ENCODE measurements around the gene COL17A1. TPM values are rescaled to one million over a fixed set of nuclear protein-coding genes. Genes with fewer than 3 reads are reported as not detected.

Gene COL17A1
- total RNA-seq, 3 donors from 2014 or later (not counting 1 experiment from before 2014, with no cell fraction given): not detected

DNA sequence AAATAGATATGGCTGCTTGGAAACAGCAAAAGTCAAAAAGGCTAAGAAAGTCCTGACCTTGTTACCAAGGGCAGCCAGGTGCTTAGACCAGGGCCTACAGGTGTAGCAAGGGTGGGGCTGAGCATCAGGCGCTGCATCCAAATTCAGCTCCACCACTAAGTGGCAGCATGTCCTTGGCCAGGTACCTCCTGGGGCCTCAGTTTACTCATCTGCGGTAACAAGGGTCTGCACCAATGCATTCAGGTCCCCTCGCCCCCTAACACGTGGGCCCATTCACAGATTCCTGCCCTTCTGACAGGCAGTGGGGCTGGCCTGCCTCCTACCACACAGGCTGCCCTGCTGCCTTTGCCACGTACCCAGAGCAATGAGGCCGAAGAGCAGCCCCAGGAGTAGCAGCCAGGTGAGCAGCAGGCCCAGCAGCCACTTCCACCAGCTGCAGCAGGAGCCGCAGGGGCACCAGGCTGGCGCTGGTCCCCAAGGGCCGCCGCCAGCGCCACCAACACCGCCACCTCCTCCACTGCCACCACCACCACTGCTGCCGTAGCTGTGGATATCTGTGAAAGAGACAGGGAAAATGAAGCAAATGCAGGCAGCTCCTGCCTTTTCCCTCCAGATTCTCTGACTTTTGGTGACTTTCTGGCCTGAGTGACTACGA, 28.9 kb downstream of the COL17A1 start:
- no peak overlapping the region for H3K4me3 Mint-ChIP-seq
- no peak overlapping the region for H3K4me3 ChIP-seq (ENCODE audit: low read length)
- no peaks in the 10 kb centered on the region for H3K9me3 Mint-ChIP-seq
- no peaks in the 10 kb centered on the region for H3K27me3 Mint-ChIP-seq (ENCODE audit: low read depth in 2 of 2)
- intact Hi-C loops (cut with micrococcal nuclease): no loop called here
- WGBS (ENCODE audit: insufficient coverage): 82% methylated on average over 14 of the region's 14 CpGs
- H3K36me3 ChIP-seq (ENCODE audit: control insufficient read depth, insufficient read depth, low read length): no peaks in the 10 kb centered on the region
- DNase-seq: no peak
- H3K9me3 ChIP-seq (ENCODE audit: control insufficient read depth, insufficient read depth, low read length): no peaks in the 10 kb centered on the region
- H3K4me1 ChIP-seq (ENCODE audit: control insufficient read depth, insufficient read depth, low read length): no peaks in the 10 kb centered on the region
- no peaks in the 10 kb centered on the region for H3K36me3 Mint-ChIP-seq
- H3K27me3 ChIP-seq (ENCODE audit: control insufficient read depth, insufficient read depth, low read length): no peaks in the 10 kb centered on the region
- H3K27ac ChIP-seq (ENCODE audit: low read length): no peak overlapping the region
- ATAC-seq: no peak
- TF ChIP-seq, protein P1, sequence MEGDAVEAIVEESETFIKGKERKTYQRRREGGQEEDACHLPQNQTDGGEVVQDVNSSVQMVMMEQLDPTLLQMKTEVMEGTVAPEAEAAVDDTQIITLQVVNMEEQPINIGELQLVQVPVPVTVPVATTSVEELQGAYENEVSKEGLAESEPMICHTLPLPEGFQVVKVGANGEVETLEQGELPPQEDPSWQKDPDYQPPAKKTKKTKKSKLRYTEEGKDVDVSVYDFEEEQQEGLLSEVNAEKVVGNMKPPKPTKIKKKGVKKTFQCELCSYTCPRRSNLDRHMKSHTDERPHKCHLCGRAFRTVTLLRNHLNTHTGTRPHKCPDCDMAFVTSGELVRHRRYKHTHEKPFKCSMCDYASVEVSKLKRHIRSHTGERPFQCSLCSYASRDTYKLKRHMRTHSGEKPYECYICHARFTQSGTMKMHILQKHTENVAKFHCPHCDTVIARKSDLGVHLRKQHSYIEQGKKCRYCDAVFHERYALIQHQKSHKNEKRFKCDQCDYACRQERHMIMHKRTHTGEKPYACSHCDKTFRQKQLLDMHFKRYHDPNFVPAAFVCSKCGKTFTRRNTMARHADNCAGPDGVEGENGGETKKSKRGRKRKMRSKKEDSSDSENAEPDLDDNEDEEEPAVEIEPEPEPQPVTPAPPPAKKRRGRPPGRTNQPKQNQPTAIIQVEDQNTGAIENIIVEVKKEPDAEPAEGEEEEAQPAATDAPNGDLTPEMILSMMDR (IDR thresholded peaks at IDR 0.05): no peak
- H3K4me1 Mint-ChIP-seq: no peaks in the 10 kb centered on the region
- no peak overlapping the region for H3K27ac Mint-ChIP-seq

DNA sequence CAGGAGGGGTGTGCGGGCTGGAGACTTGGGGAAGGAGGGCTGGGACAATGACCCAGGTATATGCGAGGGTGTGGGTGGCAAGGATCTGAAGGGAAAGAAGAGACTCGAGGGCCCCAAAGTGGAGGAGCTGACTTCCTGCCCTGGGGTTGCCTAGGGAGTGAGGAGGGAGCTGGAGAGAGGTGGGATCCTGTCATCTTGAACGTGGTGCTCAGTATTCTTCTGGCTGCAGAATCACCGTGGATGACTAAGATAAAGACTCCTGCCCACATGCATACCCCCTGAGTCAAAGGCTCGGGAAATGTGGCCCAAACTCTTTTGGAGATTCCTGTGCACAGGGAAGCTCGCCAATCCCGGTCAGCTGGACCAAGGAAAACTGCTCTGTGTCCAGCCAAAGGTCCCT, 31.2 kb downstream of the COL17A1 start:
- no peaks in the 10 kb centered on the region for H3K4me1 ChIP-seq (ENCODE audit: control insufficient read depth, insufficient read depth, low read length)
- intact Hi-C loops (cut with micrococcal nuclease): no loop called here
- Mint-ChIP-seq H3K27me3 (ENCODE audit: low read depth in 2 of 2) (no peaks in the 10 kb centered on the region), H3K27ac (no peak overlapping the region), H3K4me1 (no peaks in the 10 kb centered on the region), H3K4me3 (no peak overlapping the region), H3K9me3 (no peaks in the 10 kb centered on the region), H3K36me3 (no peaks in the 10 kb centered on the region)
- DNase-seq: no peak
- ATAC-seq: no peak
- no peak overlapping the region for H3K4me3 ChIP-seq (ENCODE audit: low read length)
- no peak overlapping the region for H3K27ac ChIP-seq (ENCODE audit: low read length)
- no peaks in the 10 kb centered on the region for H3K36me3 ChIP-seq (ENCODE audit: control insufficient read depth, insufficient read depth, low read length)
- no peaks in the 10 kb centered on the region for H3K27me3 ChIP-seq (ENCODE audit: control insufficient read depth, insufficient read depth, low read length)
- WGBS (ENCODE audit: insufficient coverage): 81% methylated on average over 8 of the region's 8 CpGs
- no peaks in the 10 kb centered on the region for H3K9me3 ChIP-seq (ENCODE audit: control insufficient read depth, insufficient read depth, low read length)
- TF ChIP-seq, protein P1 (IDR thresholded peaks at IDR 0.05): no peak

DNA sequence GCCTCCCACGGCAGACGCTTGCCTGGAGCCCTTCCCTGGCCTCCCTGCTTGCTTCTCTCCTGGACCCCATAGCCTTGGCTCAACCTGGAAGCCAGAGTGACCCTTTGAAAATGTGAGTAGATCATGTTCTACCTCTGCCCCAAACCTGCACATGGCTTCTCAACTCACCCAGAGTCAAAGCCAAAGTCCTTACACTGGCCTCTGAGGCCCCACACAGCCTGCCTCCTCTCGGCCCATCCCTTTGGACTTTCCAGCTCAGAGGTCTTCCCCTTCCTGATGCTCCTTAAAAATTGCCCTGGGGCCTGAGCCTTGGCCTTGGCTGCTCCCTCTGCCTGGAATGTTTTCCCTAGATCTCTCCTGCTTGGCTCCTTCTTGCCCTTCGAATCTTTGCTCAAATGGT, 32.5 kb downstream of the COL17A1 start:
- no peak overlapping the region for H3K27ac ChIP-seq (ENCODE audit: low read length)
- DNase-seq (no peak), ATAC-seq (no peak)
- Mint-ChIP-seq H3K27ac (no peak overlapping the region), H3K9me3 (no peaks in the 10 kb centered on the region), H3K4me3 (no peak overlapping the region), H3K27me3 (ENCODE audit: low read depth in 2 of 2) (peaks cover 0 to 4% of the 10 kb centered on the region in 2 donors), H3K36me3 (no peaks in the 10 kb centered on the region), H3K4me1 (no peaks in the 10 kb centered on the region)
- H3K36me3 ChIP-seq (ENCODE audit: control insufficient read depth, insufficient read depth, low read length): no peaks in the 10 kb centered on the region
- 92% methylated on average over 4 of the region's 4 CpGs for WGBS (ENCODE audit: insufficient coverage)
- TF ChIP-seq, protein P1 (IDR thresholded peaks at IDR 0.05): no peak
- H3K27me3 ChIP-seq (ENCODE audit: control insufficient read depth, insufficient read depth, low read length): no peaks in the 10 kb centered on the region
- no peak overlapping the region for H3K4me3 ChIP-seq (ENCODE audit: low read length)
- H3K4me1 ChIP-seq (ENCODE audit: control insufficient read depth, insufficient read depth, low read length): no peaks in the 10 kb centered on the region
- intact Hi-C loops (cut with micrococcal nuclease): no loop called here
- H3K9me3 ChIP-seq (ENCODE audit: control insufficient read depth, insufficient read depth, low read length): no peaks in the 10 kb centered on the region

DNA sequence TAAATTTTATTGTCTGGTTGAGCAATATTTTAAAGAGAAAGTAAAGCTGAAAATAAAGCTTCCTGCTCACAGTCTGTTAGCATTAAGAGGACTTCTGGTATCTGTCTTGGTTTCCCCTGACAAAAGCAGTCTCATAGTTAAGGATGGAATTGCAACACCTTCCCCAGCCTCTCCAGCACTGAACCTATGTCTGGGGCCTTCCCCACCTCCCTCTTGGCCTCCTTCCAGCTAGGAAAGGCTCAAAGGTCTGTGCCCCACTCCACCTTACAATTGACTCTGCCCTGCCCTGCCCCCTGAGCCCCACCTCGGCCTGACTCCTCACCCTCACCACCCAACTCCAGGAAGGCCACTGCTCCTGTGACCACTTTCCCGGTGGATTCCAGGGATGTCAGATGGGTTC, 33.2 kb downstream of the COL17A1 start:
- no peak for ATAC-seq
- no peaks in the 10 kb centered on the region for H3K36me3 ChIP-seq (ENCODE audit: control insufficient read depth, insufficient read depth, low read length)
- H3K4me1 ChIP-seq (ENCODE audit: control insufficient read depth, insufficient read depth, low read length): no peaks in the 10 kb centered on the region
- intact Hi-C loops (cut with micrococcal nuclease): no loop called here
- peaks cover 0 to 4% of the 10 kb centered on the region in 2 donors for H3K27me3 Mint-ChIP-seq (ENCODE audit: low read depth in 2 of 2)
- no peak overlapping the region for H3K4me3 Mint-ChIP-seq
- no peak overlapping the region for H3K27ac ChIP-seq (ENCODE audit: low read length)
- DNase-seq: no peak
- TF ChIP-seq, protein P1 (IDR thresholded peaks at IDR 0.05): no peak
- H3K9me3 Mint-ChIP-seq: no peaks in the 10 kb centered on the region
- no peak overlapping the region for H3K27ac Mint-ChIP-seq
- no peaks in the 10 kb centered on the region for H3K36me3 Mint-ChIP-seq
- 83% methylated on average over 2 of the region's 2 CpGs for WGBS (ENCODE audit: insufficient coverage)
- H3K4me3 ChIP-seq (ENCODE audit: low read length): no peak overlapping the region
- H3K4me1 Mint-ChIP-seq: no peaks in the 10 kb centered on the region
- H3K9me3 ChIP-seq (ENCODE audit: control insufficient read depth, insufficient read depth, low read length): no peaks in the 10 kb centered on the region
- no peaks in the 10 kb centered on the region for H3K27me3 ChIP-seq (ENCODE audit: control insufficient read depth, insufficient read depth, low read length)

All from natural killer cell (primary cell).